Kidney (tissue), 14 donors: Measurements from ENCODE around the gene POGK. TPM values are rescaled to one million over a fixed set of nuclear protein-coding genes. Genes with fewer than 3 reads are reported as not detected.

ENCODE experiments used
- DNase-seq, 5 donors: peaks; one replicate each; pipeline ENCODE4 v3.0.0-alpha.2; 2013 to 2020
- FAIRE-seq: peaks from 2 replicates; lab custom pipeline; 2012; peaks lifted over from hg19 to GRCh38; lab: Jason Lieb, UNC
- H3K27ac ChIP-seq, 2 donors: one replicate each; pipeline ENCODE4 v1.7.0; 2013; ENCODE audit warnings: low read depth in 2 of 2, low read length in 2 of 2, inconsistent platforms in 1 of 2
- H3K27me3 ChIP-seq: one replicate; pipeline ENCODE4 v1.7.1; 2013; ENCODE audit warnings: low read length, inconsistent platforms; ENCODE audit not compliant: control insufficient read depth, insufficient read depth
- H3K36me3 ChIP-seq, 3 donors: one replicate each; pipeline versions ENCODE4 v1.7.0 to v1.7.1; 2013; ENCODE audit warnings: low read length in 3 of 3, control low read depth in 1 of 3, inconsistent platforms in 1 of 3; ENCODE audit not compliant: insufficient read depth in 3 of 3, control insufficient read depth in 2 of 3
- H3K4me1 ChIP-seq, 3 donors: one replicate each; pipeline versions ENCODE4 v1.7.0 to v1.7.1; 2013; ENCODE audit warnings: low read length in 3 of 3, inconsistent platforms in 1 of 3, low read depth in 1 of 3; ENCODE audit not compliant: control insufficient read depth in 2 of 3, insufficient read depth in 2 of 3
- H3K4me3 ChIP-seq, 3 donors: one replicate each; pipeline versions ENCODE4 v1.7.0 to v1.8.1; 2013; ENCODE audit warnings: low read length in 3 of 3, control low read depth in 1 of 3, inconsistent platforms in 1 of 3
- H3K9ac ChIP-seq, 3 donors: one replicate each; pipeline versions ENCODE4 v1.7.0 to v1.7.1; 2013; ENCODE audit warnings: low read length in 3 of 3, control low read depth in 1 of 3, inconsistent platforms in 1 of 3
- H3K9me3 ChIP-seq, 3 donors: one replicate each; pipeline versions ENCODE4 v1.7.0 to v1.7.1; 2013; ENCODE audit warnings: low read length in 3 of 3, control low read depth in 1 of 3, inconsistent platforms in 1 of 3; ENCODE audit not compliant: control insufficient read depth in 2 of 3, insufficient read depth in 1 of 3
- CTCF ChIP-seq: IDR thresholded peaks from 3 replicates; pipeline ENCODE4 v1.5.1; 2012; ENCODE audit warnings: mild to moderate bottlenecking, moderate library complexity, borderline replicate concordance; ENCODE audit not compliant: insufficient read depth; ENCODE audit errors: extremely low read depth
- intact Hi-C: fragments of 100-400 bp; cut with DNase I; formaldehyde crosslinking; loops from one replicate; pipeline ENCODE4 v1.11.1; 2022
- polyA plus RNA-seq: library from polyadenylated mRNA; stranded (reverse); fragments of 350-450 nt; fragmentation: Illumina TruSeq; extraction: RNeasy Lipid Tissue Mini Kit (QIAGEN cat#74804); gene quantifications from one replicate; pipeline ENCODE4 v1.2.3, GENCODE V29; 2014; ENCODE audit warnings: low read depth, low replicate concordance; ENCODE audit not compliant: insufficient read depth
- total RNA-seq: library from RNA; stranded (reverse); fragmentation: NEBNext Ultra II Directional; extraction: Animal tissue kit (Norgen Biotek cat#: 25700); gene quantifications from one replicate; pipeline ENCODE4 v1.2.1, GENCODE V29; 2021
- donor health status: control.
- donor health status: control.
- donor health status: control.
- donor health status: control.
- donor health status: control.
- donor health status: DM: yes; HTN: yes; CAD: no.
- donor health status: Normal renal cell carcinoma (clear cell type).

POGK gene
- total and polyA plus RNA-seq, 2 donors from 2014 or later: 13.1 to 40.7 TPM

DNA sequence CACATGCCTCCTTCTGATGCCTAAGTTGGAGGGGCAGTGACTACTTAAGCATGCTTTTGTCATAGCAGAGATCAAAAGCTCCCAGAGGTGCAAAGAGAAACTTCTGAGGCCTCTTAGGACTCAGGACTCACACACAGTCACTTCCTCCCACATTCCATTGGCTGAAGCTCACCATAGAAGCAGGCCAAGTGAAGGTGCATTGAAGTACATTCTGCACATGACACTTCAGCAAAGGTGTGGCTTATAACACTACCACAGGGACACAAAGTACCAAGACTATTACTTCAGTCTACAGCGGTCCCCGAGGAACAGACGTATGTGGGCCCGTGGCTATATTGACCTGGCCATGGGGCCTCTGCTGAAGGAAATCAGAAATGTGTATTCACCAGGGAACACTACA lies 2.5 kb upstream of the POGK start:
- Histone ChIP-seq H3K4me3 (no peak overlapping the region), H3K9ac (no peak overlapping the region), H3K9me3 (no peaks in the 10 kb centered on the region), H3K4me1 (peaks cover 4 to 20% (median 13%) of the 10 kb centered on the region in 3 donors), H3K27ac (no peak overlapping the region), H3K36me3 (peaks cover 0 to 9% (median 5%) of the 10 kb centered on the region in 3 donors), H3K27me3 (no peaks in the 10 kb centered on the region)
- TF ChIP-seq CTCF: no peak
- no peak for FAIRE-seq
- no peak for DNase-seq
- intact Hi-C loops: no loop called here

DNA sequence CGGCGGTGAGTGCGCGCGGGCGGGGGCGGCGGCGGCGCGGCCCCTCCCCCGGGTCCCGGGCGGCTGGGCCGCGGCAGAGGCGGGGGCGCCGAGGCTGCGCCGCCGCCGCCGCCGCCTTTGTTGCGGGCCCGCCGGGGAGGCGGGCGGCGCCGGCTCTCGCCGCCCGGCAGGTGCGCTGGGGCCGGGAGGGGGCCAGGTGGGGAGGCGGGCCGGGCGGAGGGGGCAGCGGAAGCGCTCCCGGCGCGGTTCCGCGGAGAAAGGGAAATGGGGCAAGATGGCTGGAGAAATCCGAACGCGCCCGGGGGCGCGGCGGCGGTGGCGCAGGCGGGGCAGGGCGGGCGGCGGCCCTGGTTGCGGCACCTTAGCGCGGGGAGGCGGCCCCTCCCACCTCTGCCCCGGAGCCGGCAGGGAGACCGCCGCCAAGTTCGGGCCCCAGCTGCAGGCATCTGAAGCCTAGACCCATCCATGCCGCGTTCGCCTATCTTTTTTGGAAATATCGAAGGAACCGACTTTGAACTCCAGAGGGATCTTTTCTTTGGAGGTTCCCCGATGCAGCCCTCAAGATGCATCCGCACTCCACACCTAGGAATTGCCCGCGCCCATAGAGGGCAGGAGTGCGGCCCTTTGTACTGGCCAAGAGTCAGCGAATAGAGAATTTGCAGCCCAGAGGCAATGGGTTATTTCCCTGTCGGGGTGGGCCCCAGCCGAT lies 479 bp downstream of the POGK start:
- H3K27ac ChIP-seq: peak overlapping the region; percentile 51 to 95
- FAIRE-seq (no peak), DNase-seq (peak; percentile 54 to 87 (median 66))
- H3K4me1 ChIP-seq: peaks cover 4 to 32% (median 31%) of the 10 kb centered on the region in 3 donors
- H3K36me3 ChIP-seq: peaks cover 4 to 38% (median 25%) of the 10 kb centered on the region in 3 donors
- H3K4me3 ChIP-seq: peak overlapping the region; percentile 13 to 70 (median 66)
- H3K9ac ChIP-seq: peak overlapping the region; percentile 14 to 56 (median 49)
- no peaks in the 10 kb centered on the region for H3K27me3 ChIP-seq
- intact Hi-C loops: no loop called here
- H3K9me3 ChIP-seq: no peaks in the 10 kb centered on the region
- no peak for TF ChIP-seq CTCF

GRCh38 chr1:166840309-166841274 lies 1.3 kb downstream of the POGK start:
- Histone ChIP-seq H3K27me3 (no peaks in the 10 kb centered on the region), H3K9me3 (no peaks in the 10 kb centered on the region), H3K9ac (peak overlapping the region; percentile 14 to 56 (median 49)), H3K27ac (peak overlapping the region in 1 of 2 donors; percentile 41), H3K4me1 (peaks cover 4 to 34% (median 31%) of the 10 kb centered on the region in 3 donors), H3K4me3 (peak overlapping the region; percentile 18 to 70 (median 66)), H3K36me3 (peaks cover 4 to 42% (median 27%) of the 10 kb centered on the region in 3 donors)
- FAIRE-seq: no peak
- DNase-seq: peak in 2 of 5 donors; percentile 8 to 23
- intact Hi-C loops: no loop called here
- no peak for TF ChIP-seq CTCF
